Peyer's patch (tissue), 4 donors: Measurements from ENCODE around the gene COL2A1.

Experiments
- CTCF ChIP-seq, 6 experiments: fragments of 450-650 bp in 4 of 6; fragments of 200-600 bp in 2 of 6; sonication (generic) in 1 of 6; IDR thresholded peaks; one replicate each; pipeline ENCODE4 v1.5.1; 2017 to 2019; ENCODE audit warnings: antibody characterized with exemption in 6 of 6, mild to moderate bottlenecking in 3 of 6, moderate library complexity in 1 of 6
- POLR2A ChIP-seq, 2 donors: fragments of 450-650 bp; IDR thresholded peaks; one replicate each; pipeline ENCODE4 v1.5.1; 2017; ENCODE audit warnings: antibody characterized with exemption in 2 of 2, mild to moderate bottlenecking in 2 of 2, moderate library complexity in 2 of 2

GRCh38 chr12:47980779-47981495 is 23.3 kb downstream of the COL2A1 start:
- TF ChIP-seq CTCF (IDR thresholded peaks at IDR 0.05) = no peak
- no peak for TF ChIP-seq POLR2A (IDR thresholded peaks at IDR 0.05)
